Panc1 (cell line): ENCODE results near the gene ZNF521. TPM values are rescaled to one million over a fixed set of nuclear protein-coding genes. Genes with fewer than 3 reads are reported as not detected.

Source experiments
- ATAC-seq: fragments of 200-7000 bp; cut with Tn5 transposase; 2 replicates; pipeline ENCODE4 v1.9.1; 2020; ENCODE audit warnings: mild to moderate bottlenecking, moderate library complexity
- BruUV-seq: library from RNA; stranded (reverse); fragments of 400-500 nt; replicated peaks from 2 replicates; lab custom pipeline; 2021; lab: Mats Ljungman, UMichigan
- CTCF ChIA-PET: fragments of 300-600 bp; sonication (Branson Sonifier 250); formaldehyde crosslinking; loops from one replicate; lab custom pipeline; 2022; ENCODE audit warnings: antibody characterized with exemption; lab: Charles Lee
- POLR2A ChIA-PET: fragments of 300-600 bp; sonication (Branson Sonifier 250); formaldehyde crosslinking; loops from one replicate; lab custom pipeline; 2022; ENCODE audit warnings: antibody characterized with exemption; lab: Charles Lee
- DNase-seq: peaks from one replicate; pipeline ENCODE4 v3.0.0-alpha.2; 2010; ENCODE audit warnings: low read depth, low spot score
- H3K27ac ChIP-seq: 2 replicates; pipeline ENCODE4 v1.5.1; 2011; ENCODE audit warnings: mild to moderate bottlenecking, low read length, inconsistent platforms
- H3K27me3 ChIP-seq: fragments of 200-500 bp; sonication (Bioruptor generic); 2 replicates; pipeline ENCODE4 v1.6.0; 2014; ENCODE audit warnings: low read length, inconsistent platforms; ENCODE audit not compliant: control insufficient read depth, insufficient read depth
- H3K36me3 ChIP-seq: fragments of 200-500 bp; sonication (Bioruptor generic); 2 replicates; pipeline ENCODE4 v1.5.1; 2014; ENCODE audit warnings: inconsistent platforms, mild to moderate bottlenecking, low read length, moderate library complexity; ENCODE audit not compliant: control insufficient read depth, insufficient read depth
- H3K4me1 ChIP-seq: 2 replicates; pipeline ENCODE4 v1.5.1; 2011; ENCODE audit warnings: inconsistent platforms, mild to moderate bottlenecking, low read length, moderate library complexity; ENCODE audit not compliant: control insufficient read depth, insufficient read depth
- H3K4me3 ChIP-seq, 2 experiments: 2 replicates each; pipeline ENCODE4 v1.5.1; 2011 to 2012; ENCODE audit warnings: low read depth in 2 of 2, low read length in 2 of 2, mild to moderate bottlenecking in 2 of 2, inconsistent platforms in 1 of 2, moderate library complexity in 1 of 2
- H3K9me3 ChIP-seq: fragments of 200-500 bp; sonication (Bioruptor generic); 2 replicates; pipeline ENCODE4 v1.5.1; 2014; ENCODE audit warnings: low read depth, mild to moderate bottlenecking, inconsistent platforms, low read length, moderate library complexity; ENCODE audit not compliant: control insufficient read depth, insufficient read depth
- CTCF ChIP-seq: fragments of 450-650 bp; IDR thresholded peaks from 2 replicates; pipeline ENCODE4 v1.5.1; 2017; ENCODE audit warnings: mild to moderate bottlenecking
- POLR2AphosphoS5 ChIP-seq: IDR thresholded peaks from 2 replicates; pipeline ENCODE4 v1.6.1; 2012; ENCODE audit warnings: mild to moderate bottlenecking, low read depth, low read length, moderate library complexity
- REST ChIP-seq, 2 experiments: IDR thresholded peaks; 2 replicates each; pipeline ENCODE4 v1.6.1; 2011 to 2012; ENCODE audit warnings: low read depth in 2 of 2, control low read depth in 1 of 2, low read length in 1 of 2, mild to moderate bottlenecking in 1 of 2, moderate library complexity in 1 of 2; ENCODE audit not compliant: insufficient read depth in 1 of 2
- SIN3A ChIP-seq: IDR thresholded peaks from 2 replicates; pipeline ENCODE4 v1.6.1; 2012; ENCODE audit warnings: low read depth, mild to moderate bottlenecking, low read length, moderate library complexity, borderline replicate concordance; ENCODE audit not compliant: insufficient read depth
- TCF7L2 ChIP-seq: IDR thresholded peaks from 2 replicates; pipeline ENCODE4 v1.6.1; 2011; ENCODE audit warnings: mild to moderate bottlenecking, low read depth, low read length, inconsistent platforms
- in situ Hi-C: cut with HindIII; loops from 2 replicates; pipeline ENCODE4 v1.10.0; 2016; ENCODE audit warnings: low sequenced_read_pairs, low pct_unique_long_range_greater_than_20kb
- intact Hi-C: fragments of 100-400 bp; cut with micrococcal nuclease; formaldehyde crosslinking; loops from one replicate; pipeline ENCODE4 v1.10.0; 2022; ENCODE audit not compliant: unreplicated experiment
- total RNA-seq: library from RNA; stranded (reverse); gene quantifications from one replicate; pipeline ENCODE4 v1.2.1, GENCODE V29; 2021; ENCODE audit not compliant: unreplicated experiment

Gene ZNF521
- total RNA-seq, 1 experiment from 2014 or later: 0.15 TPM

GRCh38 chr18:25089470-25089869 is 262.5 kb downstream of the ZNF521 start:
- no peaks in the 10 kb centered on the region for H3K36me3 ChIP-seq
- no peaks in the 10 kb centered on the region for H3K4me1 ChIP-seq
- in situ Hi-C loops (no loop called here), intact Hi-C loops (no loop called here)
- H3K27me3 ChIP-seq: no peaks in the 10 kb centered on the region
- TF ChIP-seq REST (IDR thresholded peaks at IDR 0.05; ENCODE audit: insufficient read depth in 1 of 2, low read depth in 2 of 2, low read length in 1 of 2) (no peak), CTCF (no peak), POLR2AphosphoS5 (no peak), SIN3A (no peak), TCF7L2 (no peak)
- ATAC-seq (no peak), DNase-seq (no peak)
- POLR2A ChIA-PET: no interaction called here
- H3K4me3 ChIP-seq: no peak overlapping the region
- CTCF ChIA-PET: no interaction called here
- H3K27ac ChIP-seq: no peak overlapping the region
- no peaks in the 10 kb centered on the region for H3K9me3 ChIP-seq
- no TSS peak for BruUV-seq

- H3K27me3 ChIP-seq: no peaks in the 10 kb centered on the region
- intact Hi-C loops (no loop called here), in situ Hi-C loops (no loop called here)
- no peak overlapping the region for H3K27ac ChIP-seq
- no peaks in the 10 kb centered on the region for H3K36me3 ChIP-seq
- no peak overlapping the region for H3K4me3 ChIP-seq
- ChIA-PET POLR2A (no interaction called here), CTCF (no interaction called here)
- TF ChIP-seq CTCF (no peak), REST (IDR thresholded peaks at IDR 0.05; ENCODE audit: insufficient read depth in 1 of 2, low read depth in 2 of 2, low read length in 1 of 2) (no peak), SIN3A (no peak), POLR2AphosphoS5 (no peak), TCF7L2 (no peak)
- no peaks in the 10 kb centered on the region for H3K9me3 ChIP-seq
- no peaks in the 10 kb centered on the region for H3K4me1 ChIP-seq
- no TSS peak for BruUV-seq
- ATAC-seq: no peak
- no peak for DNase-seq
These were observed 265.1 kb downstream of the ZNF521 start for GRCh38 chr18:25086876-25087275.
